ENCODE measurements around the gene OSBPL7.

The OSBPL7 gene, protein sequence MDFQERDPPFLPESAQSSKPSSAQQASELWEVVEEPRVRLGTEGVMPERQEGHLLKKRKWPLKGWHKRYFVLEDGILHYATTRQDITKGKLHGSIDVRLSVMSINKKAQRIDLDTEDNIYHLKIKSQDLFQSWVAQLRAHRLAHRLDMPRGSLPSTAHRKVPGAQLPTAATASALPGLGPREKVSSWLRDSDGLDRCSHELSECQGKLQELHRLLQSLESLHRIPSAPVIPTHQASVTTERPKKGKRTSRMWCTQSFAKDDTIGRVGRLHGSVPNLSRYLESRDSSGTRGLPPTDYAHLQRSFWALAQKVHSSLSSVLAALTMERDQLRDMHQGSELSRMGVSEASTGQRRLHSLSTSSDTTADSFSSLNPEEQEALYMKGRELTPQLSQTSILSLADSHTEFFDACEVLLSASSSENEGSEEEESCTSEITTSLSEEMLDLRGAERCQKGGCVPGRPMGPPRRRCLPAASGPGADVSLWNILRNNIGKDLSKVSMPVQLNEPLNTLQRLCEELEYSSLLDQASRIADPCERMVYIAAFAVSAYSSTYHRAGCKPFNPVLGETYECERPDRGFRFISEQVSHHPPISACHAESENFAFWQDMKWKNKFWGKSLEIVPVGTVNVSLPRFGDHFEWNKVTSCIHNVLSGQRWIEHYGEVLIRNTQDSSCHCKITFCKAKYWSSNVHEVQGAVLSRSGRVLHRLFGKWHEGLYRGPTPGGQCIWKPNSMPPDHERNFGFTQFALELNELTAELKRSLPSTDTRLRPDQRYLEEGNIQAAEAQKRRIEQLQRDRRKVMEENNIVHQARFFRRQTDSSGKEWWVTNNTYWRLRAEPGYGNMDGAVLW

GRCh38 chr17:47821424-47822391 lies at the start of gene OSBPL7:
Gene OSBPL7, minus strand, starts transcription at chr17:47821794. Its CDS starts 1,516 bp downstream, at chr17:47820278.
- DNase-seq: peak; percentile 16

DNA sequence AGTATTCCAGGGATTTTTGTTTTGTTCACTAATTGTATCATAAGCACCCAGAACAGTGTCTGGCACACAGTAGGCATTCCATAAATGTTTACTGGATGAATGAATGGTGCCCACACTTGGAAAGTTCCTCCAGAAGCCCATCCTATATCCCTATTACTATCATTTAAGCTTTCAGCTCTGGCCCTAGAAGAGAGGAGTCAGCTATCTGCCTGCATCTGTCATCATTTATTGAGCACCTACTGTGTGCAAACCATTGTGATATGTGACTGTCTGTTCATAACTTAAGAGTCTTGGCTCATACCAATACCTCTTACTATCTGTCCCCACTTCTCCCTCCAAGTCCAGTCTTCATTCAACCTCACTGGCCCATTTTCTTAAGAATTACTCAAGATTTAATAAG lies 49.5 kb upstream of the OSBPL7 start:
- no peak for DNase-seq

DNA sequence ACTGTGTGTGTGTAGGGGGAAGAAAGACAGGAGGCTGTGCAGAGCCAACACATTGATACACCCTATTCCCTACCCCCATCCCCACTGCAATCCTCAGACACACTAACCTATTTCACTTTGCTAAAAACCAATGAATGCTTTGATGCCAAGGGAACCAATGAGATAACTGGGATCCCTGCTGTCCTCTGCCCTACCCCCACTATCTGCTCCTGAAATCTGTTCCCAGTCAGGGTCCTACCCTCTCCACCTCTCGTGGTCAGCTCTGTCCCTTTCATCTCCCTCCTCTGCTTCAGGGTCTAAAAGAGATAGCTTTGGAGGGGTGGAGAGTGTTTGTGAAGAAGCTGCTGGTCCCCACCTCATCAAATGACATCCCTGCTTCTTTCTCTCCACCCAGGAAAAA lies 48.5 kb upstream of the OSBPL7 start:
- DNase-seq: no peak

DNA sequence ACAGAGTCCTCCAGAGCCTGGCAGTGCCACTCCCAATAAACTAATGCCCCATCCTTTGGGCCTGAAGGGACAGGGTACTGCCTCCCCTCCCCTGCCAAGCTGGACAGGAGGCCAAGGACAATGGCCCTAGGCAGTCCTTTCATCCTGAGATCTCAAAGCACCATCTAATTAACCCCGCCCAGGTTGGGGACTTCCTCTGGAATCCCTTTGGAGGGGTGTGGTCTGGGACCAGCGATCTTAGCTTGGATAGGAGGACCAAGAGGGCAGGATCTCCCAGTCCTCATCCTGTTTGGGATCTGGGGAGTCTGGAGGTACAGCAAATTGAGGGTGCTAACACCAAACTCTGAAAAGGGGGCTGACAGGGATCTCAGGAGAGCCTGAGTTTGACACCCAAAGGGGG lies 47.5 kb upstream of the OSBPL7 start:
- no peak for DNase-seq

DNA sequence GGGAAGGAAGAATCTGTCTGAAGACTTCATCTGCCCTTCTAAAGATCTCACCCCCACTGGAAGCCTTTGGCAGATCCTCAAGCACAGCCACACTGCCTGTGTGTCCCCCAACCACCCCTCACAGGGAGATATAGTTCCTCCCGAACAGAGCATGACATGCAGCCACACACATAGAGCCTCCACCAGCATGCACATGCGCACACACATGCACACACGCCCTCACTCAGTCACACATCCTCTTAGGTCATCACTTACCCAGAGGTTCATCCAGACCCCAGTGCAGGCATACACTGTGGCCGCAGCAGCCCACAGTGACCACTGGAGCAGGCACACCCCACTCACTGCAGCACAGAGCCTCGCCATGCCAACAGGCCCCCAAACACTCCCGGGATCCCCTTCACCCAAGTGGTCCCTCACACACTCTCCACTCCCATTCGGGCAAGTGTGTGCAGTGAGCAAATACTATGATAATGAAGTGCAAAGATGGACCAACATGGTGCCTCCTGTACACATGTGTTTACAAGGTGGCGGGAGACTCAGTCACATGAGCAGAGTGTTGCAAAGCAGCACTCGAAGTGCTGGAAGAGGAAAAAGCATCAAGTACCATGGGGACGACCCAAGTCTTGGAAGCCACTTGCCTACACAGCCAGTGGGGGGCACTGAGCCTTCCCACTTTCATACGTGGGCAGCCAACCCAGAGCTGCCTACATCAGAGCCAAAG lies 46.4 kb upstream of the OSBPL7 start:
- no peak for DNase-seq

DNA sequence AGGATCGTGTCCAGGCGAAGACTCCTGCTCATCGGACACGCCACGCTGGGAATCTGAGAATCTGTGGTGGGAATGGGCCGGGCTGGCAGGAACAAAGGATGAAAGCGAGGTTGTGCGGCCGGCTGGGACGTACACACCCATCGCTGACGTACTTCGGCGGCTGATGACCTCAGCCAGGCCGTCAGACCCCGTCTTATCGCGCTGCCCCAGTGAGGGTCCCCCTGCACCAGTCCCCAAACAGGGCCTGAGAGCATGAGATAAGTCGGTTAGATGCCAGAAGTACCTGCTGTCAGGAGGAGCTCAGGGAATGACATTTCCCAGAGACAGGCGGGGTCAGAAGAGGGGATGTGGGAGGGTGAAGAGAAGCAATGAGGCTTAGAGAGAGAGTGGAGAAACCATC lies 45.3 kb upstream of the OSBPL7 start:
- no peak for DNase-seq

DNA sequence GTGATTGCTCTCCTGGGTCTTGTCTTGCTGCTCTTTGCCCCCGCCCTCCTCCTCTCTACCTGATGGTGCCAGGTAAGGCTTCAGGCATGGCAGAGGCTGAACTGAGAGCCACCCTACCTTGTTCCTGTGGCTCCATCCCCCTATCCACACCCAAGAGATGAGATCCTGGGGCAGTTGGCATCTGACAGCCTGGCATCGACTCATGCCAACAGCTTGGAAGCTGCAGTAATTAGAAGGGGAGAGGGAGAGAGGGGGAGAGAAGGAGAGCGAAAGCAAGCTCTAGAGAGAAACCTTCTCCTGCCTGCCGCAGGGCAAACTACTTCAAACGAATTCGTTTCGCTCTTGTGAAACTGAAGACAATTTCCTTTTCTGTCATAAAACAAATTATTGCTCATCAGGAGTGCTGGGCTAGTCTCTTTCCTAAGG lies 43.2 kb upstream of the OSBPL7 start:
- no peak for DNase-seq

DNA sequence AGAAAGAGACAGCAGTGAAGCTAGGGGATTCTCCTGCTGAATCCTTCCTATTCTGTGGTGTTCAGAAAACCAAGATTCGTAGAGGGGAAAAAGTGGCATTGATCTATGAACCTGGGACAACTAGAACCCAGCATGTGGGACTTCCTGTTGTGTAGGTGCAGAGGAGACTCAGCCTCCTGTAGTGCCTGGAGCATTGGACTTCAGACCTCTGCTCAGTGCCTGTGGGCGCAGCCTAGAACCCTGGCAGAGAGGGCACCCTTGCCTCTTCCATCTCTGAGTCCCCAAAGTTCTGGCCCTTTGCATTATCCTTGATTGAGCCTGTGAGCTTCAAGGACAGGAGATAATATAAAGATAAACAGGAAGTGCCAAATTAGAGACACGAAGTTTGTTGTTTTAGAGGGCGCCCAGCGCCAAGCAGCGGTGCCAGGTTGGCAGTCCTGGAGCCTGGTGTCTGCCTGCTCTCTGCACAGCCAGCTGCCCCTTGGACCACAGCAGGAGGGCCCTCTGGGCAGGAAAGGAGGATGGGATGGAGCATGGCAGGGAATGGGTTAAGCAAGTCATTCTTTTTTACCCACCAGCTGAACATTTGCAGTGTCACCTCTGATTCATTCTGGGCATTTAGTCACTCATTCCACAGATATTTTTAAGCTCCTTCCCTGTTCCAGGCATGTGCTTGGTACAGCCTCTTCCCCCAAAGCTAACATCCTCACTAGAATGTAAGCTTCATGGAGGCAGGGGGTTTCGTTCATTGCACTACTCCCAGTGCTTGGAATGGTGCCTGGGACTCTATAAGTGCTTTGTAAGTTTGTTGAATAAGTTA lies 41.2 kb upstream of the OSBPL7 start:
- DNase-seq: no peak

GRCh38 chr17:47860386-47860785 lies 38.8 kb upstream of the OSBPL7 start:
- no peak for DNase-seq

DNA sequence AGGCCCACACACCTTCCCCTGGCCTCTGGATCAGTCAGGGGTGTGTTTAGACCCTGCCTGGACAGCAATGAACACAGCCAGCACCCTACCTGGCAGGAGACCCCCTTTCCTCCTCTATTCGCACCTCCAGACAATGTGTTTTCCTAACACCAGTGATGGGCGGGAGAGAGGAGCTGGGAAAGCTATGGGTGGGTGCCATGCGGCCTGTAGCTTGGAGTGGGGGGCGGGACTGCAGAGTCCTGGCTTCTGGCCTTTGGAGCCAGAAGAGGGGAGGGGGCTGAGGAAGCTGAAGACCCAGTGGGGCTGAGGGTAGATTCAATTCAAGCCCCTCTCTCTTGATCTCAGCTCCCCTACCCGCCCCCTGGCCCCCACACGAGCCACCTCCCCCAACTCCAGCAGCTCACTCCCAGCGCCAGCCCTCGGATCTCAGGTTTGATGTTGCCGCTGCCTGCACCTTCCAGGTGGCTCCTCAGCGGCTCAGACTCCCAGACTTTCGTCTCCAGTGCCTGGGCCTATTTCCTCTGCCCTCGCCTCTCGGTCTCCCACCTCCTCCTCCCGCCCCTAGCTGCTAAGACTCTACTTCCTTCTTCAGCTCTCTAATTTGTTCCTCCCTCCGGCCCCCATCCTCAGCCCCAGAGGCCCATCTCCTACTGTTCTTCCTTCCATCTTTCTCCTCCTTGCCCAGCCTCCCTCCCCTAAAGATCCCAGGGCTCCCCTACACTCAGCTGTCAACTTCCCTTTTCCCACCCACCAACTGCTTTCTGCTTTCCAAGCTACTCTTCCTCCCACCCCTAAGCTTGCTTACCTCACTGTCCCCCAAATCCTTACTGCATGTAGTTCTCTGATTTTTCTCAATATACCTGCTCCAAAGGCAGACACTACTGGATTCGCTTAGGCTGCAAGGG lies 36.2 kb upstream of the OSBPL7 start:
- DNase-seq: no peak

- DNase-seq: no peak
Observed at GRCh38 chr17:47856830-47857229, 35.2 kb upstream of the OSBPL7 start.

DNA sequence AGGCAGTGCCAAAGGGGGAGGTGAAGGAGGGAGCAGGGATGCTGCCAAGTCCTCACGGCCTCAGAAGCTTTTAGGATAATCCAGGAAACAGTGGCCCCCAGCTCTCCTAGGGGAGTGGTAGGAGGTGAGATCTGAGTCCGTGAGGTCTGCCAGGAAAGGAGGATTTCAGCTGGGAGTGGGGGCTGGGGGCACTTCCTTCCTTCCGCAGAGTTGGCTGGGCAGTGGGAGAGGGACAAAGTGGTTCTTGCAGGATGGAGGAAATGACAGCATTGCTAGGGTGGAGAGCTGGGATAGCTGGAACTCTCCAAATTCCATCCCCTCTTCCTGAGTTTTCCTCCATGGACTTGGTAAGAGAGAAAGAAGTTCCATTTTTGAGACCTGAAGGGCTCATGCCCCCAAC lies 34.1 kb upstream of the OSBPL7 start:
- DNase-seq: no peak

DNA sequence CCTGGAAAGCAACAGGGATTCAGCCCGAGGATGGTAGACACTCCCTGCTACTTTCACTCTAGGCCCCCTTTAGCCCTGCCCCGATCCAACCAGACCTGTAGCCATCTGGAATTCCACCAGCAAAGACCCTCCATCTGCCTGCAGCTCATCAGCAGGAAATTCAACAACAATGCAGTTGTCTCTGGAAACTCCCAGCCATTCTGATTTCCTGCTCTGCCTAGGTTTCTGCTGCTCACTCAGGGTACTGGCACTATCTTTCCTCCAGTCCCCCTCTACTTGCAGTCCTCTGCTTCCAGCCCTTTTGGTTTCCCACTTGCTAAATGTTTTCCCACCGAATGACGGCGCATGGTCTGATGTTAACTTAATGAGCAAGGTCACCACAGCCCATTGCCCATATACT lies 32.0 kb upstream of the OSBPL7 start:
- no peak for DNase-seq

GRCh38 chr17:47852113-47852949 lies 30.7 kb upstream of the OSBPL7 start:
- DNase-seq: no peak

DNA sequence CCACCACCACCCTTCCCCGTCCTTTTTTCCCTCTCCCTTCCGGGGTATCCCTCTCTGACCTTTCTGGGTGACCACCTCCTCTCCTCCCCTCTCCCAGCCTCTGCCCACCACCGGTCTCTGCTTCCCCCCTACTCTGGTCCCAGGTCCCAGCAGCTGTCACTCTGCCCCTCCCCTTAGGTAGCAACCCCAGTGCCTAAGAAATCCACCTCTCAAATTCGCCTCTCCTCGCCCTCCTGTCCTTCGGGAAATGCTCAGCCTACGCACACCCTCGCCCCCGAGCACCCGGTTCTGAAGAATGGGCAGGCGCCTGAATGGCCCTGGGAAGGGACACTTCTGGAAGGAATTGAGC lies 30.1 kb upstream of the OSBPL7 start:
- DNase-seq: no peak

DNA sequence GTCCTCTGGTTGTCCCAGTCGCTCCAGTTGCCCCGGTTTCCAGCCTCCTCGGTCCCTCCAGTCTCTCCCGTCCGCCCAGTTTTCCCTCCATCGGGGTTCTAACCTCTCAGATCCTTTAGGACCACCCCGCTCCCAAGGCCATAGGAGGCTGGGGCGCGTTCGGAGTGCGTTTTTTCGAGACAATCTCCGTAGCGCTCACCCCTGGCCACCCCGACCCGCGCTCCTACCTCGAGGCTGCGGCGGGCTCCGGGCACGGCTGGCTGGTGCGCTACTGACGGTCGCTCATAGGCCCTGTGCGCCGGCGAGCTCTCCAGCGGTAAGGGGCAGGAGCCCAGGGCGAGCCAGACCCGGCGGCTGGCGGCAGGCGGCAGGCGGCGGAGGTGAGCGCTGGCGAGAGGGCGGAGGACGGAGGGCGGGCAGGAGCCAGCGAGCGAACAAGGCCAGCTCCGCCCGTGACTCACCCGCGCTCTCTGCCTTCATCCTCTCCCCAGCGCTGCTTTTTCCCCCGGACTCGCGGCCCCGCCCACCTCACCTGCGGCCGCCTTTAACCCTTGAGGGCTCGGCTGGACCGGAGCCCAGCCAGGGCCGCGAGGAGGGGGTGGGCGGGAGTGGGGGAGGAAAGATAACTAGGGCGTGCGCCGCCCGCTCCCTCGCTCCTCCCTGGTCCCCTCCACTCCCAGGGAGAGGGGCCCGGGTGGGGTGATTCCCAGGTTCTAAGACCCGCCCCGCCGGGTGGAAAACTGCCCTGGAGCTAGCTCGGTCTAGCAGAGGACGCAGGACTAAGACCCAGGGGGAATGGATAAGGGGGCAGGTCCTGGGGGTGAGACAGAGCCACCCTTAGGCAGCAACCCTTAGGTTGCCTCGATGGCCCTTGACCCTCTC lies 29.3 kb upstream of the OSBPL7 start, which contains the start of gene SP6:
SP6 (minus strand) TSS at position 472 of the 882 bp plus-strand sequence. CDS start 2,734 bp downstream, outside the sequence.
- DNase-seq: peak; percentile 43

GRCh38 chr17:47850373-47850691 lies 28.7 kb upstream of the OSBPL7 start:
- no peak for DNase-seq

DNA sequence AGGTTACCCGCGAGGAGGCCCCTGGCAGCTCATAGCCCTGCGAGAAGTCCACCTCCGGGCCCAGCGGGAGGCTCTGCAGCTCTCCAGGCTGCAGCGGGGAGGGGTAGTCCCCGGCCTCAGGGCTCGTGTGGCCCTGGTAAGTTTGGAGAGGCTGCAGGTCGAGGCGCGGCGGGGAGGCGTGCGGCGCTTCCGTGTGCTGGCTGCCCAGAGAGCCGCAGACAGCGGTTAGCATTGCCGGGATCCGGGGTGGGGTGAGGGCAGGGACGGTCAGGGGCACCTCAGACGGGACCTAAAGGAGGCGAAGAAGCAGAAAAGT lies 26.6 kb upstream of the OSBPL7 start:
- DNase-seq: no peak

All from NCI-H2029 treated with DMSO at 0.1 percent for 48 hours (cell line).